ENCODE data around the gene SACM1L.

SACM1L gene

DNA sequence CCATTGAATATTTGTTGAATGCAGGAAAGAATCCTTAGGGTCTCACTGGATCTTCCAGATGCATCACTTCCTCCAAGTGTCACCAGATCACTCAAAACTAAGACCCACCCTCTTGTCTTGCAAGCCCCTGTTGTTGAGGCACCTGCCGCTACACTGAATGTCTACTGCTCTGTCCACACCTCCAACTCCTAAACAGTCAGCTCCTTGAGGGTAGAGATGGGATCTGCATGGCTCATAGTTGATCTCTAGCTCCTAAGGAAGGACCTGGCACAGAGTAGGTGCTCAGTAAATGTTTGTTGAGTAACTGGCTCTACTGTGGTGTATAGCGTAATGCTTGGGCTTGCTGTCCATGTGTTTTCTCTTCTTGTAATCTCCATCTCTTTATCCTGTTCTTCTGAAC, 98.4 kb downstream of the SACM1L start:
- H3K9me2 ChIP-seq (replicated peaks; ENCODE audit: low read depth, low read length), result no peaks in the 10 kb centered on the region
- no peaks in the 10 kb centered on the region for H3K79me2 ChIP-seq (ENCODE audit: insufficient read depth, low read length)
- TF ChIP-seq EZH2phosphoT487 (IDR thresholded peaks at IDR 0.05; ENCODE audit: borderline replicate concordance), result no peak
- TF ChIP-seq, protein P1, sequence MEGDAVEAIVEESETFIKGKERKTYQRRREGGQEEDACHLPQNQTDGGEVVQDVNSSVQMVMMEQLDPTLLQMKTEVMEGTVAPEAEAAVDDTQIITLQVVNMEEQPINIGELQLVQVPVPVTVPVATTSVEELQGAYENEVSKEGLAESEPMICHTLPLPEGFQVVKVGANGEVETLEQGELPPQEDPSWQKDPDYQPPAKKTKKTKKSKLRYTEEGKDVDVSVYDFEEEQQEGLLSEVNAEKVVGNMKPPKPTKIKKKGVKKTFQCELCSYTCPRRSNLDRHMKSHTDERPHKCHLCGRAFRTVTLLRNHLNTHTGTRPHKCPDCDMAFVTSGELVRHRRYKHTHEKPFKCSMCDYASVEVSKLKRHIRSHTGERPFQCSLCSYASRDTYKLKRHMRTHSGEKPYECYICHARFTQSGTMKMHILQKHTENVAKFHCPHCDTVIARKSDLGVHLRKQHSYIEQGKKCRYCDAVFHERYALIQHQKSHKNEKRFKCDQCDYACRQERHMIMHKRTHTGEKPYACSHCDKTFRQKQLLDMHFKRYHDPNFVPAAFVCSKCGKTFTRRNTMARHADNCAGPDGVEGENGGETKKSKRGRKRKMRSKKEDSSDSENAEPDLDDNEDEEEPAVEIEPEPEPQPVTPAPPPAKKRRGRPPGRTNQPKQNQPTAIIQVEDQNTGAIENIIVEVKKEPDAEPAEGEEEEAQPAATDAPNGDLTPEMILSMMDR (conservative IDR thresholded peaks at IDR 0.05; ENCODE audit: low read length), result no peak
- H4K20me1 ChIP-seq (ENCODE audit: insufficient read depth, low read length, poor library complexity, severe bottlenecking), result no peaks in the 10 kb centered on the region
- no peaks in the 10 kb centered on the region for H3K36me3 ChIP-seq (ENCODE audit: insufficient read depth, low read length)
- no peaks in the 10 kb centered on the region for H3K9me3 ChIP-seq (ENCODE audit: insufficient read depth, low read depth, low read length)
- H3K9ac ChIP-seq (ENCODE audit: low read depth, low read length, poor library complexity, severe bottlenecking), result no peak overlapping the region
- no peaks in the 10 kb centered on the region for H3K4me1 ChIP-seq (ENCODE audit: insufficient read depth, low read length, poor library complexity, severe bottlenecking)
- no peak overlapping the region for H3K4me3 ChIP-seq (ENCODE audit: low read length, poor library complexity, severe bottlenecking)
- H3K4me2 ChIP-seq (ENCODE audit: low read depth, low read length, poor library complexity, severe bottlenecking), result no peak overlapping the region
- H3F3A ChIP-seq (ENCODE audit: low read depth), result no peaks in the 10 kb centered on the region
- H3K27me3 ChIP-seq (ENCODE audit: insufficient read depth, low read length, poor library complexity, severe bottlenecking), result peaks cover 21% of the 10 kb centered on the region
- H2AFZ ChIP-seq (ENCODE audit: low read length), result no peak overlapping the region

DNA sequence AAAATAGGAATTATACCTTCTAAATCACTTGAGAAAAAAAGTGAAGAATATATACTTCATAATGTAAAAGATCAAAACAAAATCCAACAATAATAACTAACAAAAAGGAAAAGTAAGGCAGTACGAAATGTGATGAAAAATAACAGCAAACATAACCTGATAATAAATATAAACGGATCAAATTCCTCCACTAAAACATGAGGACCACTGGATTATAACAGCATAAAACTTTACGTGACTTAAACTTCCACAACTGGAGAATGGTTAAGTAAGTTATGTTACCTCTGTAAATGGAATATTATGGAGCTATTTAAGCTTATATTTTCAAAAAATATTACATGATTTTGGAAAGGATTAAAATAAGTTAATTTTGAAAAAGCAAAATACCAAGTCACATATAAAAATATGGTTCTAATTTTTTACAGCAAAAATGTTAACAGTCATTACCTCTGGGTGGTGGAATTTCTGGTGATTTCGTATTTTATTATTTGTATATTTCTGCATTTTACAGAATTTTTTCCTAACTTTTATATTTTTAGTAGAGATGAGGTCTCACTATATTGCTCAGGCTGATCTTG, 100.1 kb downstream of the SACM1L start:
- Histone ChIP-seq H2AFZ (ENCODE audit: low read length) (no peak overlapping the region), H3K79me2 (ENCODE audit: insufficient read depth, low read length) (no peaks in the 10 kb centered on the region), H3K9ac (ENCODE audit: low read depth, low read length, poor library complexity, severe bottlenecking) (no peak overlapping the region), H4K20me1 (ENCODE audit: insufficient read depth, low read length, poor library complexity, severe bottlenecking) (no peaks in the 10 kb centered on the region), H3K27me3 (ENCODE audit: insufficient read depth, low read length, poor library complexity, severe bottlenecking) (peaks cover 29% of the 10 kb centered on the region), H3K36me3 (ENCODE audit: insufficient read depth, low read length) (no peaks in the 10 kb centered on the region), H3K4me2 (ENCODE audit: low read depth, low read length, poor library complexity, severe bottlenecking) (no peak overlapping the region), H3K9me2 (replicated peaks; ENCODE audit: low read depth, low read length) (no peaks in the 10 kb centered on the region), H3K4me3 (ENCODE audit: low read length, poor library complexity, severe bottlenecking) (no peak overlapping the region), H3K9me3 (ENCODE audit: insufficient read depth, low read depth, low read length) (no peaks in the 10 kb centered on the region), H3K4me1 (ENCODE audit: insufficient read depth, low read length, poor library complexity, severe bottlenecking) (no peaks in the 10 kb centered on the region), H3F3A (ENCODE audit: low read depth) (no peaks in the 10 kb centered on the region)
- TF ChIP-seq EZH2phosphoT487 (IDR thresholded peaks at IDR 0.05; ENCODE audit: borderline replicate concordance), result no peak
- TF ChIP-seq, protein P1 (conservative IDR thresholded peaks at IDR 0.05; ENCODE audit: low read length), result no peak

DNA sequence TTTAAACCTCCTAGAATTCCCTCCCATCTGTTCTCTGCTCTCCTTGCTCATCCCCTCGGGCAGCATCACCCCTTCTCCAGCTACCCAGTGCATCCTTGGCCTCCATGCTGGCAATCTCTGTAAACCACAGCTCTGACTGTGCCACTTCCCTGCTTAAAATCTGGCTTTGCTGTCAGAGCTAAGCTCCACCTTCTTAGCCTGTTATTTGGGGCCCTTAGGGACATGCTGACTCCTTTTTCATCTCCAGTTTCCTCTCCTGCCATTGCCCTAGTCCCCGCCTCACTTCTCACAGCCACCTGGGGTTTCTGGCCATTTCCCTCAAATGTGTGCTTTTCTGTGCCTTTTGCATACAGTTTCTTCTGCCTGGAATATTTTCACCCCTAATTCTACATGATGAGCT, 101.4 kb downstream of the SACM1L start:
- Histone ChIP-seq H3F3A (ENCODE audit: low read depth) (no peaks in the 10 kb centered on the region), H3K4me3 (ENCODE audit: low read length, poor library complexity, severe bottlenecking) (no peak overlapping the region), H3K9me2 (replicated peaks; ENCODE audit: low read depth, low read length) (no peaks in the 10 kb centered on the region), H3K79me2 (ENCODE audit: insufficient read depth, low read length) (no peaks in the 10 kb centered on the region), H3K4me1 (ENCODE audit: insufficient read depth, low read length, poor library complexity, severe bottlenecking) (no peaks in the 10 kb centered on the region), H4K20me1 (ENCODE audit: insufficient read depth, low read length, poor library complexity, severe bottlenecking) (no peaks in the 10 kb centered on the region), H3K27me3 (ENCODE audit: insufficient read depth, low read length, poor library complexity, severe bottlenecking) (peaks cover 34% of the 10 kb centered on the region), H3K9me3 (ENCODE audit: insufficient read depth, low read depth, low read length) (no peaks in the 10 kb centered on the region), H3K4me2 (ENCODE audit: low read depth, low read length, poor library complexity, severe bottlenecking) (no peak overlapping the region), H3K9ac (ENCODE audit: low read depth, low read length, poor library complexity, severe bottlenecking) (no peak overlapping the region), H2AFZ (ENCODE audit: low read length) (no peak overlapping the region), H3K36me3 (ENCODE audit: insufficient read depth, low read length) (no peaks in the 10 kb centered on the region)
- no peak for TF ChIP-seq EZH2phosphoT487 (IDR thresholded peaks at IDR 0.05; ENCODE audit: borderline replicate concordance)
- TF ChIP-seq, protein P1 (conservative IDR thresholded peaks at IDR 0.05; ENCODE audit: low read length), result no peak
